OCI-LY1 (cell line): Measurements from ENCODE around the gene PRSS53.

Source experiments
- EZH2 ChIP-seq: fragments of 200-600 bp; sonication (generic), shearing (Covaris generic); IDR thresholded peaks from 2 replicates; pipeline ENCODE4 v1.8.0; 2017; ENCODE audit warnings: borderline replicate concordance, mixed run types, mild to moderate bottlenecking, antibody characterized with exemption, low read length, moderate library complexity, mixed read lengths
- TF ChIP-seq, protein P1 (sequence below): fragments of 200-600 bp; sonication (generic), shearing (Covaris generic); IDR thresholded peaks from 2 replicates; pipeline ENCODE4 v1.5.1; 2017; ENCODE audit warnings: mild to moderate bottlenecking, antibody characterized with exemption, low read length, moderate library complexity, mixed read lengths

- TF ChIP-seq, protein P1, sequence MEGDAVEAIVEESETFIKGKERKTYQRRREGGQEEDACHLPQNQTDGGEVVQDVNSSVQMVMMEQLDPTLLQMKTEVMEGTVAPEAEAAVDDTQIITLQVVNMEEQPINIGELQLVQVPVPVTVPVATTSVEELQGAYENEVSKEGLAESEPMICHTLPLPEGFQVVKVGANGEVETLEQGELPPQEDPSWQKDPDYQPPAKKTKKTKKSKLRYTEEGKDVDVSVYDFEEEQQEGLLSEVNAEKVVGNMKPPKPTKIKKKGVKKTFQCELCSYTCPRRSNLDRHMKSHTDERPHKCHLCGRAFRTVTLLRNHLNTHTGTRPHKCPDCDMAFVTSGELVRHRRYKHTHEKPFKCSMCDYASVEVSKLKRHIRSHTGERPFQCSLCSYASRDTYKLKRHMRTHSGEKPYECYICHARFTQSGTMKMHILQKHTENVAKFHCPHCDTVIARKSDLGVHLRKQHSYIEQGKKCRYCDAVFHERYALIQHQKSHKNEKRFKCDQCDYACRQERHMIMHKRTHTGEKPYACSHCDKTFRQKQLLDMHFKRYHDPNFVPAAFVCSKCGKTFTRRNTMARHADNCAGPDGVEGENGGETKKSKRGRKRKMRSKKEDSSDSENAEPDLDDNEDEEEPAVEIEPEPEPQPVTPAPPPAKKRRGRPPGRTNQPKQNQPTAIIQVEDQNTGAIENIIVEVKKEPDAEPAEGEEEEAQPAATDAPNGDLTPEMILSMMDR = no peak
- no peak for TF ChIP-seq EZH2
Measured at GRCh38 chr16:31127182-31127581, 38.4 kb upstream of the PRSS53 start.
